GM10266 (cell line): Measurements from ENCODE around the gene ZNF578.
"Not testable (repeated sequence)": the region's sequence is repeated elsewhere in the genome, so short reads cannot be mapped to it uniquely, and the experiment has no call there.

Experiments used
- DNase-seq: peaks from one replicate; pipeline ENCODE4 v3.0.0; 2012; ENCODE audit errors: extremely low spot score
- CTCF ChIP-seq: IDR thresholded peaks from 2 replicates; pipeline ENCODE4 v1.5.1; 2012; ENCODE audit warnings: mild to moderate bottlenecking, low read depth; ENCODE audit not compliant: control insufficient read depth, insufficient read depth; ENCODE audit errors: missing control alignments

ZNF578 gene

GRCh38 chr19:52522551-52522950 is 69.2 kb downstream of the ZNF578 start:
- no peak for TF ChIP-seq CTCF
- no peak for DNase-seq

- no peak for DNase-seq
- no peak for TF ChIP-seq CTCF
Measured at GRCh38 chr19:52524086-52524485, 70.7 kb downstream of the ZNF578 start.

GRCh38 chr19:52527134-52527955 is 74.0 kb downstream of the ZNF578 start, which contains the start of gene ZNF808:
Gene ZNF808 (plus strand): TSS chr19:52527668. CDS start chr19:52543285, 15,617 bp downstream.
- peak; percentile 89 for DNase-seq

GRCh38 chr19:52527956-52528351 is 74.6 kb downstream of the ZNF578 start:
- TF ChIP-seq CTCF, result no peak
- DNase-seq, result peak; percentile 9

More at GRCh38 chr19:52527134-52527955, 74.0 kb downstream of the ZNF578 start, which contains the start of gene ZNF808:
- TF ChIP-seq CTCF, result peak; percentile 57

- DNase-seq, result no peak
- TF ChIP-seq CTCF, result no peak
Measured at GRCh38 chr19:52532480-52532879, 79.1 kb downstream of the ZNF578 start.

GRCh38 chr19:52533901-52534300 is 80.5 kb downstream of the ZNF578 start:
- DNase-seq, result no peak
- no peak for TF ChIP-seq CTCF

- not testable (repeated sequence) for DNase-seq
Measured at GRCh38 chr19:52535385-52535770, 82.0 kb downstream of the ZNF578 start.

- TF ChIP-seq CTCF, result no peak
- DNase-seq, result peak; percentile 71
Measured at GRCh38 chr19:52535771-52536447, 82.6 kb downstream of the ZNF578 start.
